ENCODE measurements around the gene ZSCAN5C. TPM values are rescaled to one million over a fixed set of nuclear protein-coding genes. Genes with fewer than 3 reads are reported as not detected.

The ZSCAN5C gene
- total RNA-seq, 1 donor from 2014 or later, result not detected

Other genes with a start within 250 kb of the ZSCAN5C start
- gene NLRP5, start 215.5 kb upstream of the ZSCAN5C start, total RNA-seq, result not detected in 2 replicates
- gene ZNF787, start 81.0 kb upstream of the ZSCAN5C start, total RNA-seq, result 35.0 and 36.3 TPM in 2 replicates
- 34.7 and 34.8 TPM in 2 replicates for gene ZNF444, start 61.0 kb upstream of the ZSCAN5C start, total RNA-seq
- not detected in 2 replicates for gene GALP, start 26.3 kb upstream of the ZSCAN5C start, total RNA-seq
- not detected in 2 replicates for gene ZSCAN5B, start 4.5 kb upstream of the ZSCAN5C start, total RNA-seq
- not detected in 2 replicates for gene EDDM13, start 70.5 kb downstream of the ZSCAN5C start, total RNA-seq
- 6.6 and 7.2 TPM in 2 replicates for gene ZSCAN5A, start 112.6 kb downstream of the ZSCAN5C start, total RNA-seq
- 3.6 and 4.9 TPM in 2 replicates for gene ZNF582, start 191.3 kb downstream of the ZSCAN5C start, total RNA-seq
- gene ZNF583, start 202.1 kb downstream of the ZSCAN5C start, total RNA-seq, result 6.4 and 8.1 TPM in 2 replicates

Data from astrocyte (in vitro differentiated cells and primary cell).